ENCODE results near the gene PAIP2. TPM values are rescaled to one million over a fixed set of nuclear protein-coding genes. Genes with fewer than 3 reads are reported as not detected.

PAIP2 gene
- polyA plus RNA-seq = 10 to 100 TPM; 43.6 to 65.2 (median 57.7) TPM
- long read RNA-seq, donor 1, transcript PAIP2-206 (3 exons, 815 nt) = minor isoform, 12 of 179 reads
- long read RNA-seq, donor 1, transcript PAIP2-201 (4 exons, 1,459 nt) = major isoform, 73 of 179 reads
- long read RNA-seq, donor 1, partial matches to known transcripts = 88 of 179 reads
- long read RNA-seq, donor 1, other reads (novel, unspliced or antisense) = 6 of 179 reads
- long read RNA-seq, donor 2, transcript PAIP2-201 (4 exons, 1,459 nt) = major isoform, 9 of 13 reads
- long read RNA-seq, donor 2, partial matches to known transcripts = 0 of 13 reads
- long read RNA-seq, donor 2, other reads (novel, unspliced or antisense) = 0 of 13 reads
- long read RNA-seq, donor 3, transcript PAIP2-206 (3 exons, 815 nt) = minor isoform, 5 of 43 reads
- long read RNA-seq, donor 3, transcript PAIP2-201 (4 exons, 1,459 nt) = major isoform, 38 of 43 reads
- long read RNA-seq, donor 3, partial matches to known transcripts = 0 of 43 reads
- long read RNA-seq, donor 3, other reads (novel, unspliced or antisense) = 0 of 43 reads
- long read RNA-seq, donor 4, partial matches to known transcripts = 0 of 3 reads
- long read RNA-seq, donor 4, other reads (novel, unspliced or antisense) = 0 of 3 reads
- long read RNA-seq, donor 5, transcript PAIP2-201 (4 exons, 1,459 nt) = major isoform, 17 of 20 reads
- long read RNA-seq, donor 5, partial matches to known transcripts = 0 of 20 reads
- long read RNA-seq, donor 5, other reads (novel, unspliced or antisense) = 0 of 20 reads
- long read RNA-seq, donor 6, transcript PAIP2-201 (4 exons, 1,459 nt) = major isoform, 32 of 33 reads
- long read RNA-seq, donor 6, partial matches to known transcripts = 0 of 33 reads
- long read RNA-seq, donor 6, other reads (novel, unspliced or antisense) = 0 of 33 reads
- long read RNA-seq, donor 7, transcript PAIP2-206 (3 exons, 815 nt) = minor isoform, 9 of 220 reads
- long read RNA-seq, donor 7, transcript PAIP2-201 (4 exons, 1,459 nt) = major isoform, 187 of 220 reads
- long read RNA-seq, donor 7, partial matches to known transcripts = 24 of 220 reads
- long read RNA-seq, donor 7, other reads (novel, unspliced or antisense) = 0 of 220 reads
- long read RNA-seq, donor 8, transcript PAIP2-201 (4 exons, 1,459 nt) = major isoform, 14 of 14 reads
- long read RNA-seq, donor 8, partial matches to known transcripts = 0 of 14 reads
- long read RNA-seq, donor 8, other reads (novel, unspliced or antisense) = 0 of 14 reads
- long read RNA-seq, donor 9, transcript PAIP2-201 (4 exons, 1,459 nt) = major isoform, 7 of 17 reads
- long read RNA-seq, donor 9, partial matches to known transcripts = 9 of 17 reads
- long read RNA-seq, donor 9, other reads (novel, unspliced or antisense) = 0 of 17 reads
- long read RNA-seq, donor 10, transcript PAIP2-201 (4 exons, 1,459 nt) = major isoform, 66 of 78 reads
- long read RNA-seq, donor 10, transcript PAIP2-206 (3 exons, 815 nt) = minor isoform, 6 of 78 reads
- long read RNA-seq, donor 10, partial matches to known transcripts = 6 of 78 reads
- long read RNA-seq, donor 10, other reads (novel, unspliced or antisense) = 0 of 78 reads

- Histone ChIP-seq H3K9me3 (ENCODE audit: control insufficient read depth in 2 of 2, insufficient read depth in 1 of 2, low read depth in 1 of 2, low read length in 1 of 2) (no peaks in the 10 kb centered on the region), H3K4me1 (ENCODE audit: control insufficient read depth in 3 of 3, insufficient read depth in 2 of 3, low read depth in 1 of 3, low read length in 2 of 3) (peaks cover 2 to 15% (median 6%) of the 10 kb centered on the region in 3 donors), H3K27me3 (ENCODE audit: control insufficient read depth in 3 of 3, insufficient read depth in 3 of 3, low read length in 3 of 3) (no peaks in the 10 kb centered on the region), H3K4me3 (ENCODE audit: low read depth in 1 of 3, low read length in 3 of 3) (peak within 1 kb of the TSS; percentile 59 to 99 (median 95)), H3K27ac (ENCODE audit: low read depth in 1 of 3, low read length in 2 of 3) (peak within 1 kb of the TSS; percentile 93 to 100 (median 98)), H3K36me3 (ENCODE audit: control insufficient read depth in 3 of 3, insufficient read depth in 2 of 3, low read depth in 1 of 3, low read length in 3 of 3) (peaks cover 0 to 14% (median 0%) of the 10 kb centered on the region in 3 donors)
- DNase-seq (peak; percentile 96 to 99), FAIRE-seq (no peak)
- 0% methylated on average over 56 to 66 of the region's 66 CpGs for WGBS, 3 donors
Observed at GRCh38 chr5:139341689-139342422, at the start of gene PAIP2. Gene PAIP2 (plus strand): TSS chr5:139341854. CDS start chr5:139363785, 21,931 bp downstream.

GRCh38 chr5:139293202-139293506 lies 48.5 kb upstream of the PAIP2 start:
- Histone ChIP-seq H3K27ac (ENCODE audit: low read depth in 1 of 3, low read length in 2 of 3) (peak overlapping the region; percentile 75 to 100 (median 98)), H3K4me3 (ENCODE audit: low read depth in 1 of 3, low read length in 3 of 3) (peak overlapping the region in 2 of 3 donors; percentile 71 to 86), H3K9me3 (ENCODE audit: control insufficient read depth in 2 of 2, insufficient read depth in 1 of 2, low read depth in 1 of 2, low read length in 1 of 2) (no peaks in the 10 kb centered on the region), H3K27me3 (ENCODE audit: control insufficient read depth in 3 of 3, insufficient read depth in 3 of 3, low read length in 3 of 3) (no peaks in the 10 kb centered on the region), H3K4me1 (ENCODE audit: control insufficient read depth in 3 of 3, insufficient read depth in 2 of 3, low read depth in 1 of 3, low read length in 2 of 3) (peaks cover 0 to 16% (median 16%) of the 10 kb centered on the region in 3 donors), H3K36me3 (ENCODE audit: control insufficient read depth in 3 of 3, insufficient read depth in 2 of 3, low read depth in 1 of 3, low read length in 3 of 3) (peaks cover 0 to 4% (median 0%) of the 10 kb centered on the region in 3 donors)
- 21 to 24% (median 23%) methylated on average over 11 of the region's 11 CpGs for WGBS, 3 donors
- FAIRE-seq (no peak), DNase-seq (no peak)

GRCh38 chr5:139293507-139294373 lies 47.9 kb upstream of the PAIP2 start, which contains the start of gene MATR3:
Gene MATR3 (plus strand): TSS chr5:139293740. CDS start chr5:139307416, 13,676 bp downstream.
- Histone ChIP-seq H3K4me3 (ENCODE audit: low read depth in 1 of 3, low read length in 3 of 3) (peak within 1 kb of the TSS; percentile 71 to 86 (median 83)), H3K4me1 (ENCODE audit: control insufficient read depth in 3 of 3, insufficient read depth in 2 of 3, low read depth in 1 of 3, low read length in 2 of 3) (peaks cover 0 to 22% (median 18%) of the 10 kb centered on the region in 3 donors), H3K36me3 (ENCODE audit: control insufficient read depth in 3 of 3, insufficient read depth in 2 of 3, low read depth in 1 of 3, low read length in 3 of 3) (peaks cover 0 to 4% (median 0%) of the 10 kb centered on the region in 3 donors), H3K27ac (ENCODE audit: low read depth in 1 of 3, low read length in 2 of 3) (peak within 1 kb of the TSS; percentile 98 to 100 (median 98)), H3K27me3 (ENCODE audit: control insufficient read depth in 3 of 3, insufficient read depth in 3 of 3, low read length in 3 of 3) (no peaks in the 10 kb centered on the region), H3K9me3 (ENCODE audit: control insufficient read depth in 2 of 2, insufficient read depth in 1 of 2, low read depth in 1 of 2, low read length in 1 of 2) (no peaks in the 10 kb centered on the region)
- DNase-seq (peak; percentile 96 to 99), FAIRE-seq (no peak)
- 0 to 1% (median 0%) methylated on average over 74 to 88 of the region's 88 CpGs for WGBS, 3 donors

GRCh38 chr5:139294374-139295165 lies 47.1 kb upstream of the PAIP2 start:
- Histone ChIP-seq H3K27me3 (ENCODE audit: control insufficient read depth in 3 of 3, insufficient read depth in 3 of 3, low read length in 3 of 3) (no peaks in the 10 kb centered on the region), H3K9me3 (ENCODE audit: control insufficient read depth in 2 of 2, insufficient read depth in 1 of 2, low read depth in 1 of 2, low read length in 1 of 2) (no peaks in the 10 kb centered on the region), H3K27ac (ENCODE audit: low read depth in 1 of 3, low read length in 2 of 3) (peak overlapping the region; percentile 98 to 100 (median 98)), H3K4me3 (ENCODE audit: low read depth in 1 of 3, low read length in 3 of 3) (peak overlapping the region; percentile 71 to 86 (median 83)), H3K36me3 (ENCODE audit: control insufficient read depth in 3 of 3, insufficient read depth in 2 of 3, low read depth in 1 of 3, low read length in 3 of 3) (peaks cover 0 to 4% (median 0%) of the 10 kb centered on the region in 3 donors), H3K4me1 (ENCODE audit: control insufficient read depth in 3 of 3, insufficient read depth in 2 of 3, low read depth in 1 of 3, low read length in 2 of 3) (peaks cover 0 to 28% (median 18%) of the 10 kb centered on the region in 3 donors)
- FAIRE-seq (no peak), DNase-seq (peak; percentile 55 to 89)
- WGBS, 3 donors = 0 to 1% (median 0%) methylated on average over 48 of the region's 48 CpGs

GRCh38 chr5:139295346-139296057 lies 46.2 kb upstream of the PAIP2 start:
- 24 to 27% (median 26%) methylated on average over 16 of the region's 16 CpGs for WGBS, 3 donors
- FAIRE-seq (no peak), DNase-seq (peak in 1 of 2 donors; percentile 20)

GRCh38 chr5:139296198-139296597 lies 45.5 kb upstream of the PAIP2 start:
- DNase-seq = no peak
- no peak overlapping the region for H3K4me3 ChIP-seq (ENCODE audit: low read depth in 1 of 3, low read length in 3 of 3)
- peaks cover 0 to 4% (median 0%) of the 10 kb centered on the region in 3 donors for H3K36me3 ChIP-seq (ENCODE audit: control insufficient read depth in 3 of 3, insufficient read depth in 2 of 3, low read depth in 1 of 3, low read length in 3 of 3)
- no peaks in the 10 kb centered on the region for H3K27me3 ChIP-seq (ENCODE audit: control insufficient read depth in 3 of 3, insufficient read depth in 3 of 3, low read length in 3 of 3)
- no peak overlapping the region for H3K27ac ChIP-seq (ENCODE audit: low read depth in 1 of 3, low read length in 2 of 3)
- 31 to 50% (median 34%) methylated on average over 6 of the region's 6 CpGs for whole genome bisulfite sequencing, 3 donors
- no peaks in the 10 kb centered on the region for H3K9me3 ChIP-seq (ENCODE audit: control insufficient read depth in 2 of 2, insufficient read depth in 1 of 2, low read depth in 1 of 2, low read length in 1 of 2)
- FAIRE-seq = no peak
- H3K4me1 ChIP-seq (ENCODE audit: control insufficient read depth in 3 of 3, insufficient read depth in 2 of 3, low read depth in 1 of 3, low read length in 2 of 3) = peaks cover 0 to 30% (median 18%) of the 10 kb centered on the region in 3 donors

More at GRCh38 chr5:139295346-139296057, 46.2 kb upstream of the PAIP2 start:
- Histone ChIP-seq H3K4me3 (ENCODE audit: low read depth in 1 of 3, low read length in 3 of 3) (peak overlapping the region in 2 of 3 donors; percentile 71 to 86), H3K4me1 (ENCODE audit: control insufficient read depth in 3 of 3, insufficient read depth in 2 of 3, low read depth in 1 of 3, low read length in 2 of 3) (peaks cover 0 to 30% (median 18%) of the 10 kb centered on the region in 3 donors), H3K36me3 (ENCODE audit: control insufficient read depth in 3 of 3, insufficient read depth in 2 of 3, low read depth in 1 of 3, low read length in 3 of 3) (peaks cover 0 to 4% (median 0%) of the 10 kb centered on the region in 3 donors), H3K9me3 (ENCODE audit: control insufficient read depth in 2 of 2, insufficient read depth in 1 of 2, low read depth in 1 of 2, low read length in 1 of 2) (no peaks in the 10 kb centered on the region), H3K27ac (ENCODE audit: low read depth in 1 of 3, low read length in 2 of 3) (peak overlapping the region in 2 of 3 donors; percentile 61 to 100), H3K27me3 (ENCODE audit: control insufficient read depth in 3 of 3, insufficient read depth in 3 of 3, low read length in 3 of 3) (no peaks in the 10 kb centered on the region)

Data from small intestine (tissue), 16 donors.